ENCODE results near the gene GIGYF2. TPM values are rescaled to one million over a fixed set of nuclear protein-coding genes. Genes with fewer than 3 reads are reported as not detected.
"Not testable (repeated sequence)": the region's sequence is repeated elsewhere in the genome, so short reads cannot be mapped to it uniquely, and the experiment has no call there.

GIGYF2 gene
- total RNA-seq, 1 experiment from 2014 or later, result 40.4 TPM

- ChIA-PET POLR2A (no interaction called here), CTCF (no interaction called here)
- intact Hi-C loops (cut with micrococcal nuclease; ENCODE audit: unreplicated experiment), result no loop called here
- no peak overlapping the region for H3K4me3 ChIP-seq (ENCODE audit: low read depth, low read length)
- no peaks in the 10 kb centered on the region for H3K9me3 ChIP-seq
- H3K4me1 ChIP-seq, result no peaks in the 10 kb centered on the region; the same call in 1 of the 2 replicates
- BruUV-seq (replicated peaks), result no TSS peak
- H3K4me1 Mint-ChIP-seq (ENCODE audit: low read depth, unreplicated experiment), result no peaks in the 10 kb centered on the region
- no peak overlapping the region for H3K4me3 Mint-ChIP-seq (ENCODE audit: unreplicated experiment)
- peaks cover 53% of the 10 kb centered on the region for H3K36me3 Mint-ChIP-seq (ENCODE audit: insufficient read depth, unreplicated experiment)
- no peaks in the 10 kb centered on the region for H3K9me3 Mint-ChIP-seq (ENCODE audit: unreplicated experiment)
- H3K27me3 Mint-ChIP-seq (ENCODE audit: insufficient read depth, unreplicated experiment), result no peaks in the 10 kb centered on the region
- no peak for TF ChIP-seq CTCF (IDR thresholded peaks at IDR 0.05; ENCODE audit: insufficient read depth in 1 of 2, low read depth in 1 of 2, low read length in 1 of 2, severe bottlenecking in 1 of 2, unreplicated experiment in 1 of 2)
- no peak overlapping the region for H3K27ac Mint-ChIP-seq (ENCODE audit: unreplicated experiment)
- no peaks in the 10 kb centered on the region for H3K27me3 ChIP-seq (replicated peaks; ENCODE audit: control insufficient read depth, insufficient read depth, low read length)
- 0 out of 2 replicates have a peak, but pooled peaks cover 2% of the 10 kb centered on the region for H3K36me3 ChIP-seq (ENCODE audit: control insufficient read depth, insufficient read depth, low read length)
- no peak for DNase-seq
These were observed 152.9 kb downstream of the GIGYF2 start for GRCh38 chr2:232850039-232850438.

DNA sequence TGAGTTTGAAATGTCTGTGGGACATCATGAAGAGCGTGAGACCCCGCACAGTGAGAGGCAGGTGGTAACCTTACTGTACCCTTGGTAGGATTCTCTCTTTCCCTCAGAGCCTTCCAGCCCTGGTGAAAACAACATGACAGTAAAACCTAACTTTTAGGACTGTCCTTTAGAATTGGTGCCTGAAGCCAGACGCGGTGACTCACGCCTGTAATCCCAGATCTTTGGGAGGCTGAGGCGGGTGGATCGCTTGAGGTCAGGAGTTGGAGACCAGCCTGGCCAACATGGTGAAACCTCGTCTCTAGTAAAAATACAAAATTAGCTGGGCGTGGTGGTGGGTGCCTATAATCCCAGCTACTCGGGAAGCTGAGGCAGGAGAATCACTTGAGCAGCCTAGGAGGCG lies 154.9 kb downstream of the GIGYF2 start:
- BruUV-seq (replicated peaks); H3K4me3 Mint-ChIP-seq (ENCODE audit: unreplicated experiment): not testable (repeated sequence)

DNA sequence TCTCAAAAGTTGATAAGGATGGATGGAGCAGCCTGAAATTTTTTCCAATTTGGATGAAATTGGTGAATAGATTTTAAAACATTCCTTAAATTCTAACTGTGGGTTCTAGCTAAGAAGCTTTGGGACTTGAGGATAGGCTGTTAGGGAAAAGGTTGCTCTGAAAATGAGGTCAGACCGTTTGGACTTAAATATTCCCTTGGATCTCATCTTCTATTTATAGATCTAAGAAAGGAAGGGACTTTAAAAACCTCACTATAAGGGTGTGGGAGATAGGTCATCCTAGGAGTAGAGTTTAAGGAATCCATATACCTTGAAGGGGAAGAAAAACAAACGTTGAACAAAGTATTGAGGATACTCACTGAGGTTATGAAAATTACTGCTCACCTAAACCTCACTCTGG lies 155.5 kb downstream of the GIGYF2 start:
- H3K36me3 ChIP-seq (ENCODE audit: control insufficient read depth, insufficient read depth, low read length), result 0 out of 2 replicates have a peak, but pooled peaks cover 2% of the 10 kb centered on the region

More for the DNA sequence above, 154.9 kb downstream of the GIGYF2 start:
- POLR2A ChIA-PET; H3K27me3 Mint-ChIP-seq (ENCODE audit: insufficient read depth, unreplicated experiment); H3K9me3 ChIP-seq; H3K4me3 ChIP-seq (ENCODE audit: low read depth, low read length); CTCF ChIA-PET; H3K27me3 ChIP-seq (replicated peaks; ENCODE audit: control insufficient read depth, insufficient read depth, low read length); H3K27ac Mint-ChIP-seq (ENCODE audit: unreplicated experiment); H3K4me1 ChIP-seq; H3K4me1 Mint-ChIP-seq (ENCODE audit: low read depth, unreplicated experiment); DNase-seq; H3K9me3 Mint-ChIP-seq (ENCODE audit: unreplicated experiment); H3K36me3 ChIP-seq (ENCODE audit: control insufficient read depth, insufficient read depth, low read length): not testable (repeated sequence)
- H3K36me3 Mint-ChIP-seq (ENCODE audit: insufficient read depth, unreplicated experiment), result peaks cover 60% of the 10 kb centered on the region
- intact Hi-C loops (cut with micrococcal nuclease; ENCODE audit: unreplicated experiment), result loop anchor here (2.0 kb wide), 1 partner anchor 177 kb away; no protein-coding TSS in a partner anchor

More for the DNA sequence above, 155.5 kb downstream of the GIGYF2 start:
- Mint-ChIP-seq H3K4me1 (ENCODE audit: low read depth, unreplicated experiment) (peaks cover 7% of the 10 kb centered on the region), H3K27me3 (ENCODE audit: insufficient read depth, unreplicated experiment) (no peaks in the 10 kb centered on the region), H3K36me3 (ENCODE audit: insufficient read depth, unreplicated experiment) (peaks cover 60% of the 10 kb centered on the region), H3K27ac (ENCODE audit: unreplicated experiment) (no peak overlapping the region), H3K4me3 (ENCODE audit: unreplicated experiment) (no peak overlapping the region), H3K9me3 (ENCODE audit: unreplicated experiment) (no peaks in the 10 kb centered on the region)
- no peaks in the 10 kb centered on the region for H3K27me3 ChIP-seq (replicated peaks; ENCODE audit: control insufficient read depth, insufficient read depth, low read length)
- no peak for DNase-seq
- no peak overlapping the region for H3K4me3 ChIP-seq (ENCODE audit: low read depth, low read length)
- no peak for TF ChIP-seq CTCF (IDR thresholded peaks at IDR 0.05; ENCODE audit: insufficient read depth in 1 of 2, low read depth in 1 of 2, low read length in 1 of 2, severe bottlenecking in 1 of 2, unreplicated experiment in 1 of 2)
- ChIA-PET POLR2A (no interaction called here), CTCF (interaction anchor here (0.7 kb wide), 1 partner anchor 10 kb away, joined by 3 read pairs; no protein-coding TSS in a partner anchor)
- no peaks in the 10 kb centered on the region for H3K9me3 ChIP-seq
- no TSS peak for BruUV-seq (replicated peaks)
- H3K4me1 ChIP-seq, result peaks cover 11% of the 10 kb centered on the region
- intact Hi-C loops (cut with micrococcal nuclease; ENCODE audit: unreplicated experiment), result loop anchor here (2.0 kb wide), 1 partner anchor 176 kb away; no protein-coding TSS in a partner anchor
